ENCODE results near the gene GIMAP7.

Gene GIMAP7

DNA sequence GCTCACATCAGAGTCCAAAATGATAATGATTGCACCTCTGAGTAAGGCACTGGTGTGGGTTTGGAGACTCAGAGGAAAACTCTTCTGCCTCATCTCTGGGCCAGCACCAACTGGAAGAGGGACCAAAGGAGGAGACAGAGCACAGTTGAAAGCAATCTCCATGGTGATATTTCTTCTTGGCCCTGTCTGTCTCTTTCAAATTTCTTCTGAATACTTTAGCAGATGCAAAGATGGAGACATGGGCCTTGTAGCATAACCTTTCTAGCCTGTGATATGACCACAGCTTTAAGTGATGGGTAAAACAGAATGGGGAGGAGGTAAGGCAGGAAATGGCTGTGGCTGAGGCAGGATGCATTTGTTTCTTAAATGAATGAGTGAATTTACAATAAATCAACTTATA is 12.2 kb upstream of the GIMAP7 start:
- Histone ChIP-seq H2AK5ac (ENCODE audit: low read length) (no peak overlapping the region), H3K27ac (ENCODE audit: low read depth, low read length) (no peak overlapping the region), H3K79me1 (ENCODE audit: low read length) (no peaks in the 10 kb centered on the region), H3K4me3 (ENCODE audit: low read length) (no peak overlapping the region), H2BK120ac (ENCODE audit: low read depth, low read length) (no peak overlapping the region), H3K4me2 (ENCODE audit: low read length) (no peak overlapping the region), H4K5ac (ENCODE audit: low read length) (no peak overlapping the region), H3K23ac (ENCODE audit: low read length) (no peak overlapping the region), H3K18ac (ENCODE audit: low read length) (no peak overlapping the region), H3K36me3 (ENCODE audit: control insufficient read depth, insufficient read depth, low read length) (no peaks in the 10 kb centered on the region), H2BK15ac (replicated peaks; ENCODE audit: low read depth) (no peak overlapping the region), H3K9ac (ENCODE audit: low read length) (no peak overlapping the region), H3K4me1 (ENCODE audit: control insufficient read depth, low read depth, low read length) (no peaks in the 10 kb centered on the region), H3K79me2 (ENCODE audit: control insufficient read depth, insufficient read depth, low read length) (no peaks in the 10 kb centered on the region), H4K8ac (ENCODE audit: low read depth, low read length) (no peak overlapping the region), H3K56ac (ENCODE audit: low read length) (no peak overlapping the region), H3K27me3 (ENCODE audit: insufficient read depth, low read length, poor library complexity) (peaks cover 2% of the 10 kb centered on the region), H2BK5ac (ENCODE audit: low read length) (no peak overlapping the region), H3K4ac (ENCODE audit: low read depth, low read length) (no peak overlapping the region)
- DNase-seq, result no peak

DNA sequence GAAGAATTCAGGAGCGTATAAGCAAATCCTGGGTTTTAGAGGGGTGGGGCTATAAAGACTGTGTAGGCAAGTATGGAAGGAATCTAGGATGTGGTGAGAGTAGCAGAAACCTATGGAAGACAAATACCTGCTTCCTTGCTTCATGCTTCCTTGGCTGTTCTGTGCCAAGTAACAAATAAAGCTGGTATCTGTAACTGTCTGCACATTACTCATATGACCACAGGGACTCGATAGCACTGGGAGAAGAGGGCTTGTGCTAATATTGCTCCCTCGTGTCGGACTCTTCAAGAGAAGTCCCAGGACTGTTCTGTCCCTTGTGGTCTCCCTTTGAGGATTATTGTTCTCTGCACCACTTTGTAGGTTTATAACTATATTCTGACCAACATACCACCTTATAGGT is 11.5 kb upstream of the GIMAP7 start:
- H3K56ac ChIP-seq (ENCODE audit: low read length), result no peak overlapping the region
- no peak overlapping the region for H2BK120ac ChIP-seq (ENCODE audit: low read depth, low read length)
- no peaks in the 10 kb centered on the region for H3K79me1 ChIP-seq (ENCODE audit: low read length)
- H3K4me3 ChIP-seq (ENCODE audit: low read length), result no peak overlapping the region
- no peak overlapping the region for H3K4me2 ChIP-seq (ENCODE audit: low read length)
- no peak overlapping the region for H3K4ac ChIP-seq (ENCODE audit: low read depth, low read length)
- no peak overlapping the region for H3K27ac ChIP-seq (ENCODE audit: low read depth, low read length)
- peaks cover 2% of the 10 kb centered on the region for H3K27me3 ChIP-seq (ENCODE audit: insufficient read depth, low read length, poor library complexity)
- WGBS (ENCODE audit: extremely low coverage, insufficient coverage, low lambda C conversion rate), result no CpG with 5 or more reads among the region's 4 CpGs
- no peaks in the 10 kb centered on the region for H3K79me2 ChIP-seq (ENCODE audit: control insufficient read depth, insufficient read depth, low read length)
- no peak for DNase-seq
- H2BK15ac ChIP-seq (replicated peaks; ENCODE audit: low read depth), result no peak overlapping the region
- H4K8ac ChIP-seq (ENCODE audit: low read depth, low read length), result no peak overlapping the region
- H4K5ac ChIP-seq (ENCODE audit: low read length), result no peak overlapping the region
- H2BK5ac ChIP-seq (ENCODE audit: low read length), result no peak overlapping the region
- no peak overlapping the region for H3K18ac ChIP-seq (ENCODE audit: low read length)
- H3K23ac ChIP-seq (ENCODE audit: low read length), result no peak overlapping the region
- H3K36me3 ChIP-seq (ENCODE audit: control insufficient read depth, insufficient read depth, low read length), result no peaks in the 10 kb centered on the region
- H3K4me1 ChIP-seq (ENCODE audit: control insufficient read depth, low read depth, low read length), result no peaks in the 10 kb centered on the region
- H2AK5ac ChIP-seq (ENCODE audit: low read length), result no peak overlapping the region
- no peak overlapping the region for H3K9ac ChIP-seq (ENCODE audit: low read length)

DNA sequence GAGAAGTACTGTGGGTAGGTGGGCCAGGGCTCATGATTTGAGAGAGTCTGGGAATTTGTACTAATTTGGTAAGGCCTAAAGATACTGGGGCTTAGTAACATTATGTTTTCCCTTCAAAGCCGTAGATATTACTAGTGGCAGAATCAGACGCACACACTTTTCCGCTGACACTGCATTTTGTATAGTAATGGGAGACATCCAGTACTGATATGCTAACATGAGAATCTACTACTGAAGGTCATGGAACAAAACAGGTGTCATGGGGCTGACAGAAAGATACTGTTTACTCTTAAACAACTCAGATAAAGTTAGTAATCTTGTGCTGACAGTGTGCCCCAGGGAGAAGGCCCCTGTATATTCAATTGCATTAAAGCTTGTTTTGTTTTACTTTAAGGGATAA is 11.1 kb upstream of the GIMAP7 start:
- Histone ChIP-seq H3K4me1 (ENCODE audit: control insufficient read depth, low read depth, low read length) (no peaks in the 10 kb centered on the region), H2AK5ac (ENCODE audit: low read length) (no peak overlapping the region), H3K56ac (ENCODE audit: low read length) (no peak overlapping the region), H3K18ac (ENCODE audit: low read length) (no peak overlapping the region), H3K4me2 (ENCODE audit: low read length) (no peak overlapping the region), H3K79me1 (ENCODE audit: low read length) (no peaks in the 10 kb centered on the region), H3K79me2 (ENCODE audit: control insufficient read depth, insufficient read depth, low read length) (no peaks in the 10 kb centered on the region), H3K9ac (ENCODE audit: low read length) (no peak overlapping the region), H3K23ac (ENCODE audit: low read length) (no peak overlapping the region), H2BK5ac (ENCODE audit: low read length) (no peak overlapping the region), H3K4ac (ENCODE audit: low read depth, low read length) (no peak overlapping the region), H2BK15ac (replicated peaks; ENCODE audit: low read depth) (no peak overlapping the region), H3K36me3 (ENCODE audit: control insufficient read depth, insufficient read depth, low read length) (no peaks in the 10 kb centered on the region), H3K27ac (ENCODE audit: low read depth, low read length) (no peak overlapping the region), H2BK120ac (ENCODE audit: low read depth, low read length) (no peak overlapping the region), H3K27me3 (ENCODE audit: insufficient read depth, low read length, poor library complexity) (peaks cover 2% of the 10 kb centered on the region), H3K4me3 (ENCODE audit: low read length) (no peak overlapping the region), H4K8ac (ENCODE audit: low read depth, low read length) (no peak overlapping the region), H4K5ac (ENCODE audit: low read length) (no peak overlapping the region)
- no peak for DNase-seq
- WGBS (ENCODE audit: extremely low coverage, insufficient coverage, low lambda C conversion rate), result no CpG with 5 or more reads among the region's 3 CpGs

DNA sequence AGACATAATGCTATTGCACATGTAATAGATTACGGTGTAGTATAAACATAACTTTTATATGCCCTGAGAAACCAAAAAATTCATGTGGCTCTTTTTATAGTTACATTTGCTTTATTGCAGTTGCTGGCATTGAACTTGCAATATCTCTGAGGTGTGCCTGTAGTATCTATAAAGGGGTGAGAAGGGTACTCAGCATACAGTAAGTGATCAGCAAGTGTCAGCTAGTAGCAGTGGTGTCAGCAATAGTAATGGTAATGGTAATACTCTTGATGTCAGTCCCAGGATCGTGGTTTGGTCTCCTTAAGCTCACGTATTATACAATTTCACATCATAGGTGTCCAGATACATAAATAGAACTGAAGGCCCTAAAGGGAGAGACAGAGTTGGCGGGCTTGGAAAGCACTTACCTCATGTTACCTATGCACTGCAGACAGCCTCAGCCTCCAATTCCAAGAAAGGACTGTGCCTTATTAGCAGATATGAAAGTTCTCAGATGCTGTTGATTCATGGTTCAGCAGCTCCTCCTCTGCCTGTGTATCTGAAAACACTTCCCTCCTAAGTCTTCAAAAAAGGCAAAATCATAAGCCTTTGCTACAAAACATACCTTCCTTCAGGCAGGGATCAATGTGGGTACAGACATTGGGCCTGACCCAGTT is 6.6 kb upstream of the GIMAP7 start:
- Histone ChIP-seq H2BK120ac (ENCODE audit: low read depth, low read length) (no peak overlapping the region), H3K4ac (ENCODE audit: low read depth, low read length) (no peak overlapping the region)
- WGBS (ENCODE audit: extremely low coverage, insufficient coverage, low lambda C conversion rate), result no CpG with 5 or more reads among the region's 4 CpGs

DNA sequence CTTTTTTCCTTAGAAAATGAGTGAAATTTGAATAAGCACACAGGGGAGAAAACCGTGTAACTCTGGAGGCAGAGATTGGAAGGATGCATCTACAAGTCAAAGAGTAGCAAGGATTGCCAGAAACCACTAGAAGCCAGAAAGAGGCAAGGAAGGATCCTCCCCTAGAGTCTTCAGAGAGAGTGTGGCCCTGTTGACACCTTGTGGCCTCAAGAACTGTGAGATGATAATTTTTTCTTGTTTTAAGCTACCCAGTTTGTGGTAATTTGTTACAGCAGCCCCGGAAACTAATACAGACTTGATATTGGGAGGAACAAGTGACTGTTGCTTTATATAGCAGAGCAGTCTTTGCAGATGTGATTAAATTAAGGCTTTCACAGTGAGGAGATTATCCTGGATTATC is 3.6 kb upstream of the GIMAP7 start:
- Histone ChIP-seq H3K79me2 (ENCODE audit: control insufficient read depth, insufficient read depth, low read length) (no peaks in the 10 kb centered on the region), H3K27ac (ENCODE audit: low read depth, low read length) (no peak overlapping the region), H3K4me1 (ENCODE audit: control insufficient read depth, low read depth, low read length) (no peaks in the 10 kb centered on the region), H3K4me2 (ENCODE audit: low read length) (no peak overlapping the region), H3K9ac (ENCODE audit: low read length) (no peak overlapping the region), H2AK5ac (ENCODE audit: low read length) (no peak overlapping the region), H3K56ac (ENCODE audit: low read length) (no peak overlapping the region), H3K18ac (ENCODE audit: low read length) (no peak overlapping the region), H4K5ac (ENCODE audit: low read length) (no peak overlapping the region), H3K36me3 (ENCODE audit: control insufficient read depth, insufficient read depth, low read length) (no peaks in the 10 kb centered on the region), H2BK120ac (ENCODE audit: low read depth, low read length) (no peak overlapping the region), H2BK5ac (ENCODE audit: low read length) (no peak overlapping the region), H3K79me1 (ENCODE audit: low read length) (no peaks in the 10 kb centered on the region), H3K4ac (ENCODE audit: low read depth, low read length) (no peak overlapping the region), H2BK15ac (replicated peaks; ENCODE audit: low read depth) (no peak overlapping the region), H4K8ac (ENCODE audit: low read depth, low read length) (no peak overlapping the region), H3K4me3 (ENCODE audit: low read length) (no peak overlapping the region), H3K27me3 (ENCODE audit: insufficient read depth, low read length, poor library complexity) (no peaks in the 10 kb centered on the region), H3K23ac (ENCODE audit: low read length) (no peak overlapping the region)
- no CpG with 5 or more reads among the region's 2 CpGs for WGBS (ENCODE audit: extremely low coverage, insufficient coverage, low lambda C conversion rate)
- no peak for DNase-seq

More for the DNA sequence above, 6.6 kb upstream of the GIMAP7 start:
- Histone ChIP-seq H4K8ac (ENCODE audit: low read depth, low read length) (no peak overlapping the region), H3K27me3 (ENCODE audit: insufficient read depth, low read length, poor library complexity) (peaks cover 2% of the 10 kb centered on the region), H3K9ac (ENCODE audit: low read length) (no peak overlapping the region), H3K4me3 (ENCODE audit: low read length) (no peak overlapping the region), H3K79me2 (ENCODE audit: control insufficient read depth, insufficient read depth, low read length) (no peaks in the 10 kb centered on the region), H3K4me1 (ENCODE audit: control insufficient read depth, low read depth, low read length) (no peaks in the 10 kb centered on the region), H2AK5ac (ENCODE audit: low read length) (no peak overlapping the region), H3K23ac (ENCODE audit: low read length) (no peak overlapping the region), H3K27ac (ENCODE audit: low read depth, low read length) (no peak overlapping the region), H4K5ac (ENCODE audit: low read length) (no peak overlapping the region), H2BK5ac (ENCODE audit: low read length) (no peak overlapping the region), H3K18ac (ENCODE audit: low read length) (no peak overlapping the region), H3K79me1 (ENCODE audit: low read length) (no peaks in the 10 kb centered on the region), H3K4me2 (ENCODE audit: low read length) (no peak overlapping the region), H2BK15ac (replicated peaks; ENCODE audit: low read depth) (no peak overlapping the region), H3K36me3 (ENCODE audit: control insufficient read depth, insufficient read depth, low read length) (no peaks in the 10 kb centered on the region), H3K56ac (ENCODE audit: low read length) (no peak overlapping the region)
- DNase-seq, result no peak

DNA sequence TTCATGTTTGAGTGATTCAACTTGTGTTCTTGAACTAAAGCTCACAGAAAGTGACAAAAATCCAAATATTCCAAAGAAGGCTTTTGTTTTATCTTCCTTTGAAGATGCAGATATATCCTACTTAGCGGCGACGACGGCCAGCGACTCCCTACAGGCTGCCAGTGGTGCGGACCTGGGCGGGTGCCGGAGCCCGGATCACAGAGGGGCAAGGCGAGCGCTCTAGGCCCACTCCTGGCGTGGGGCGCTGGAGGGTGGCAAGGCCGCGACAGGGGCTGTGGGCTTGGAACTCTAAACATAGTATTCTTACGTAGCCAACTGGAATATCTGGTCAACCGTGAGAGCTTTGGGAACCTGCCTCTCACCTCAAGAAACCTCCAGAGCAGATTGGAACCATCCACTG is 914 bp upstream of the GIMAP7 start:
- H3K4me1 ChIP-seq (ENCODE audit: control insufficient read depth, low read depth, low read length), result no peaks in the 10 kb centered on the region
- H3K79me1 ChIP-seq (ENCODE audit: low read length), result no peaks in the 10 kb centered on the region
- H3K4me2 ChIP-seq (ENCODE audit: low read length), result no peak overlapping the region
- no peak overlapping the region for H2BK120ac ChIP-seq (ENCODE audit: low read depth, low read length)
- H3K4me3 ChIP-seq (ENCODE audit: low read length), result no peak overlapping the region
- no peak overlapping the region for H3K9ac ChIP-seq (ENCODE audit: low read length)
- H3K79me2 ChIP-seq (ENCODE audit: control insufficient read depth, insufficient read depth, low read length), result no peaks in the 10 kb centered on the region
- H3K36me3 ChIP-seq (ENCODE audit: control insufficient read depth, insufficient read depth, low read length), result no peaks in the 10 kb centered on the region
- H3K4ac ChIP-seq (ENCODE audit: low read depth, low read length), result no peak overlapping the region
- no peak overlapping the region for H3K23ac ChIP-seq (ENCODE audit: low read length)
- no peak overlapping the region for H4K5ac ChIP-seq (ENCODE audit: low read length)
- H2BK15ac ChIP-seq (replicated peaks; ENCODE audit: low read depth), result no peak overlapping the region
- no peak for DNase-seq
- H3K56ac ChIP-seq (ENCODE audit: low read length), result no peak overlapping the region
- no CpG with 5 or more reads among the region's 17 CpGs for WGBS (ENCODE audit: extremely low coverage, insufficient coverage, low lambda C conversion rate)
- no peak overlapping the region for H2AK5ac ChIP-seq (ENCODE audit: low read length)
- H2BK5ac ChIP-seq (ENCODE audit: low read length), result no peak overlapping the region
- H4K8ac ChIP-seq (ENCODE audit: low read depth, low read length), result no peak overlapping the region
- no peaks in the 10 kb centered on the region for H3K27me3 ChIP-seq (ENCODE audit: insufficient read depth, low read length, poor library complexity)
- no peak overlapping the region for H3K18ac ChIP-seq (ENCODE audit: low read length)
- H3K27ac ChIP-seq (ENCODE audit: low read depth, low read length), result no peak overlapping the region

Data from mesendoderm (in vitro differentiated cells).